Measurements from ENCODE around the gene SUN5.

- TF ChIP-seq CTCF (IDR thresholded peaks at IDR 0.05) = no peak
- TF ChIP-seq POLR2AphosphoS5 (IDR thresholded peaks at IDR 0.05) = no peak
- TF ChIP-seq EP300 (IDR thresholded peaks at IDR 0.05; ENCODE audit: low read depth) = no peak
- no peak for TF ChIP-seq POLR2A (IDR thresholded peaks at IDR 0.05)
Measured at GRCh38 chr20:33034901-33035492, 30.8 kb upstream of the SUN5 start.
